COLO829 (cell line): ENCODE results near the gene POU6F1.
"Not testable (repeated sequence)": the region's sequence is repeated elsewhere in the genome, so short reads cannot be mapped to it uniquely, and the experiment has no call there.

Experiments
- DNase-seq: peaks from one replicate; pipeline ENCODE4 v3.0.0; 2012; ENCODE audit warnings: low spot score

POU6F1 gene, protein sequence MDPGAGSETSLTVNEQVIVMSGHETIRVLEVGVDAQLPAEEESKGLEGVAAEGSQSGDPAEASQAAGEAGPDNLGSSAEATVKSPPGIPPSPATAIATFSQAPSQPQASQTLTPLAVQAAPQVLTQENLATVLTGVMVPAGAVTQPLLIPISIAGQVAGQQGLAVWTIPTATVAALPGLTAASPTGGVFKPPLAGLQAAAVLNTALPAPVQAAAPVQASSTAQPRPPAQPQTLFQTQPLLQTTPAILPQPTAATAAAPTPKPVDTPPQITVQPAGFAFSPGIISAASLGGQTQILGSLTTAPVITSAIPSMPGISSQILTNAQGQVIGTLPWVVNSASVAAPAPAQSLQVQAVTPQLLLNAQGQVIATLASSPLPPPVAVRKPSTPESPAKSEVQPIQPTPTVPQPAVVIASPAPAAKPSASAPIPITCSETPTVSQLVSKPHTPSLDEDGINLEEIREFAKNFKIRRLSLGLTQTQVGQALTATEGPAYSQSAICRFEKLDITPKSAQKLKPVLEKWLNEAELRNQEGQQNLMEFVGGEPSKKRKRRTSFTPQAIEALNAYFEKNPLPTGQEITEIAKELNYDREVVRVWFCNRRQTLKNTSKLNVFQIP

GRCh38 chr12:51217968-51218606 is at the start of gene POU6F1:
POU6F1 (minus strand) TSS chr12:51218062; CDS start chr12:51206836, 11,226 bp downstream.
- peak; percentile 88 for DNase-seq

DNA sequence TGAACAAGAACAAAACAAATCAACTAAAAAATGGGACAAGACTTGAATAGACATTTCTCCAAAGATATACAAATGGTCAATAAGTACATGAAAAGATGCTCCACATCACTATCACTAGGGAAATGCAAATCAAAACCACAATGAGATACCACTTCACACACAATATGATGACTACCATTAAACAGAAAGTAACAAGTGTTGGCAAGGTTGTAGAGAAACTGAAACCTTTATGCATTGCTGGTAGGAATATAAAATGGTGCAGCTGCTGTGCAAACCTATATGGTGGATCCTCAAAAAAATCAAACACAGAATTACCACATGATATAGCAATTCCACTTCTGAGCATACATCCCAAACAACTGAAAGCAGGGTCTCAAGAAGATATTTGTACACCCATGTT is 47.2 kb upstream of the POU6F1 start:
- no peak for DNase-seq

DNA sequence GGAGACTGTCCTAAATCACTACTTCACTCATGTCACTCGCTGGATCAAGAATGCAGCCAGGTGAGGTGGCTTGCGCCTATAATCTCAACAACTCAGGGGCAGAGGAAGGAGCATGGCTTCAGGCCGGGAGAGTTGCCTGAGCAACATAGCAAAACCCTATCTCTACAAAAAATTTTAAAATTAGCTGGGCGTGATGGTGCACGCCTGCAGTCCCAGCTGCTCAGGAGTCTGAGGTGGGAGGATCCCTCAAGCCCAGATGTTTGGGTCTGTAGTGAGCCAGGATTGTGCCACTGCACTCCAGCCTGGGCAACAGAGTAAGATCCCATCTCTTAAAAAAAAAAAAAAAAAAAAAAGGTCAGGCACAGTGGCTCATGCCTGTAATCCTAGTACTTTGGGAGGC is 46.4 kb upstream of the POU6F1 start:
- no peak for DNase-seq

GRCh38 chr12:51263341-51263740 is 45.5 kb upstream of the POU6F1 start:
- no peak for DNase-seq

- no peak for DNase-seq
Observed at GRCh38 chr12:51262758-51263177, 44.9 kb upstream of the POU6F1 start.

DNA sequence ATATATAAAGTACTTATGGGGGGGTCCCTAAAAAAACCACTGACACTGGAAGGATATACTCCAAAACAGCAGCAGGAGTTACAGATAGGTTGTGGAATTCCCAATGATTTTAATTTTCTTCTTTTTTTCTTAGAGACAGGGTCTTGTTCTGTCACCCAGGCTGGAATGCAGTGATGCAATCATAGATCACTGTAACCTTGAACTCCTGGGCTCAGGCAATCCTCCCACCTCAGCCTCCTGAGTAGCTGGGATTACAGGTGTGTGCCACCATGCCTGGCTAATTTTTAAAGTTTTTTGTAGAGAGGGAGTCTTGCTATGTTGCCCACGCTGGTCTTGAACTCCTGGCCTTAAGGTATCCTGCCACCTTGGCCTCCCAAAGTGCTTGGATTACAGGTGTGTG is 41.7 kb upstream of the POU6F1 start:
- DNase-seq: not testable (repeated sequence)

- no peak for DNase-seq
Observed at GRCh38 chr12:51254536-51254935, 36.7 kb upstream of the POU6F1 start.

DNA sequence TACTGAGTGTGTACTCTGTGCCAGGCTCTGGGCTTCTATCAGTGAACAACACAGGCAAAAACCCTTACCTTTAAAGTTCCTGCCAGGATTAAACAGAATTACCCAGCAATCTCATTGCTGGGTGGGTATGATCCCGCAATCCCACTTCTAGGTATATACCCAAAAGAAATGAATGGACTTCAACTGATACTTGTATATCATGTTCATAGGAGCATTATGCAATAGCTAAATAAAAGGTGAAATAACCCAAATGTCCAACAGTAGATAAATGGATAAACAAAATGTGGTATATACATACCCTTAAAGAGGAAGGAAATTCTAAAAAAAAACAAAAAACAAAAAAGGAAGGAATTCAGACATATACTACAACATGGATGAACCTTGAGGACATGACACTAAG is 35.4 kb upstream of the POU6F1 start:
- DNase-seq: no peak

- DNase-seq: no peak
Observed at GRCh38 chr12:51247523-51248206, 29.8 kb upstream of the POU6F1 start.

GRCh38 chr12:51246254-51246853 is 28.5 kb upstream of the POU6F1 start:
- DNase-seq: no peak

GRCh38 chr12:51245476-51246253 is 27.8 kb upstream of the POU6F1 start:
- no peak for DNase-seq

DNA sequence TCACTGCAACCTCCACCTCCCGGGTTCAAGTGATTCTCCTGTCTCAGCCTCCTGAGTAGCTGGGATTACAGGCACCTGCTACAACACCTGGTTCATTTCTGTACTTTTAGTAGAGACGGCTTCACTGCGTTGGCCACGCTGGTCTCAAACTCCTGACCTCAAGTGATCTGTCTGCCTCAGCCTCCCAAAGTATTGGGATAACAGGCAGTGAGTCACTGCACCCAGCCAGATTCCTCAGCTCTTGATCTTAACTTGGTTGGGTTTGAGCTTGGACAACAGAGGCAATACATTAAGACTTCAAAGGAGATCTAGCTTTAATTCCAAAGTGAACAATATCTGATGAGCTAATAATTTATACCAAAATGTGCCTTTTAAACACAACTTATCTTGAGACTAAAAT is 26.4 kb upstream of the POU6F1 start:
- DNase-seq: no peak

DNA sequence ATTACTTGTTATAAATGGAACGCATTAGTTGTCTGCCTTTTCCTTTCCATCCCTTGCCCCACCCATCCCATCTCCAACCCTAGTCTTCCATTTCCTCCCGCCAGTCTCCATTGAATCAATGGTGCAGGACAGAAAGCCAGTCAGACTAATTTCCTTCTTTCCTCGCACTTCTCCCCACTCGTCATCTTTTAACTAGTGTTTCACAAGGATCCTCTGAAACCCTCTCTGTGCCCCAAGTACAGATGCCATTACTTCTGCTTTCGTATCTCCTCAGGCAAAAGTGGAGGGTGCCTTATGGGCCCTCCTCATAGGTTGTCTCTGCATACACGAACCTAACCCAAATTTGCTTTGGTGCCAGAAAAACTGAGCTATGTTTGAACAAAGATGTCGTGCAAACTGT is 25.0 kb upstream of the POU6F1 start:
- no peak for DNase-seq

DNA sequence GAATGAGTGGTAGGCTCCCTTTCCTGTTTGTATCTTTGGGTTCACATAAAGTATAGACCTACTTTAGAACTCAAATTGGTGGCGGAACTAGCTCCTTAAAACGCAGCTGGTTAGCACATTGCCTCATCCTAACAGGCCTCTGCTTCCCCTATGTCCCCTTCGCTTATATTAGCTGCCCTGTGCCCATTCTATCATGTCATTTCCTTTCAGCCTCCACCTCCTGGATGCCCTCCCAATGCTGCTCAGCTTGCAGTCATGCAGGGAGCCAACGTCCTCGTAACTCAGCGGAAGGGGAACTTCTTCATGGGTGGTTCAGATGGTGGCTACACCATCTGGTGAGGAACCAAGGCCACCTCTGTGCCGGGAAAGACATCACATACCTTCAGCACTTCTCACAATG is 24.3 kb upstream of the POU6F1 start:
- DNase-seq: no peak

DNA sequence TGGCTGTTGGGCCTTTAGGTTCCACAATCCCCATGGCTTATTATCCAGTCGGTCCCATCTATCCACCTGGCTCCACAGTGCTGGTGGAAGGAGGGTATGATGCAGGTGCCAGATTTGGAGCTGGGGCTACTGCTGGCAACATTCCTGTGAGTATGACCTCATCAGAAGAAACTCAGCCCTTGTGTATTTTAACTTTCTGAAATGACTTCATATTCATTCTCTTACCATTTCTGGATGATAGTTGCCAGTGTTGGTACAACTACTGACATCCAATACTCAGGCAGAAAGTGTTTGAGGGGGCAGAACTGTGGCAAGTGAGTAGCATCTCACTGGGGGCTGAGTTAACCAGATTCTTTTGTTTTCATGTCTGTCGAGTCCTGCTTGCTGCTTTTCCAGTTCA is 23.1 kb upstream of the POU6F1 start:
- no peak for DNase-seq

DNA sequence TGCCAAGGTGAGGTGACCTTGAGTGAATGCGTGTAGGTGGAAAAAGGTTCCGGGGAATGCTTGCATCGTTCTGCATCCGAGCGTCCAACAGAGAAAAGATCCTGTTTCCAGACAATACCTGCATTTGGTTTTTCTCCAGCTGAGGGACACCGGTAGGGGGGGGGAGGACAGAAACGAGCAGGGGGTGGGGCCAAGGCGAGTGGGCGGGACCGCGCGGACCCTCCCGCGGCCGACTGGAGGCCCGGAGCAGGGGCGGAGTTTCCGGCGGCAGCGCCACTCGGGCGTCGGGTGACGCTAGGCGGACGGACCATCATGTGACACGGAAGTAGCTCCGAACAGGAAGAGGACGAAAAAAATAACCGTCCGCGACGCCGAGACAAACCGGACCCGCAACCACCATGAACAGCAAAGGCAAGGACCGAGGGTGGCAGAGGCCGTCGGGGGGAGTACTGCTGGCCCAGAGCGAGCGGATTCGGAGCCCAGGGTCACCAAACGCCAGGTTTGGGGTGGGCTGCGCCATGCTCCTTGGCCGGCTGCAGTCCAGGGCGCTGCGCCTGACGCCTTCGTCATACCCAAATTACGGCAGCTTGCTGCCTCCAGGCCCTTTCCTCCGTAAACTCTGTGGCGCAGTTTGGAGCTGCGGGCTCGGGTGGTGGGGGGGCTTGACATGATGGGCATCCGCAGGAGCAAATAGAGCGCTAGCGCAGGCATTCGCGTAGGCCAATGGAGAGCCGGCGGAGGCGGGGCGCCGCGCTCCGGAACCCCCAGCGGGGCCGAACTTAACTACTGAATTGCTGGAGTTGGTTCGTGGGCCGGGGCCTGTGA is 20.9 kb upstream of the POU6F1 start, which contains the start of gene DAZAP2:
Gene DAZAP2 (plus strand): TSS at position 317 of the 825 bp plus-strand sequence. CDS start 82 bp downstream, at position 399.
- DNase-seq: peak; percentile 93

DNA sequence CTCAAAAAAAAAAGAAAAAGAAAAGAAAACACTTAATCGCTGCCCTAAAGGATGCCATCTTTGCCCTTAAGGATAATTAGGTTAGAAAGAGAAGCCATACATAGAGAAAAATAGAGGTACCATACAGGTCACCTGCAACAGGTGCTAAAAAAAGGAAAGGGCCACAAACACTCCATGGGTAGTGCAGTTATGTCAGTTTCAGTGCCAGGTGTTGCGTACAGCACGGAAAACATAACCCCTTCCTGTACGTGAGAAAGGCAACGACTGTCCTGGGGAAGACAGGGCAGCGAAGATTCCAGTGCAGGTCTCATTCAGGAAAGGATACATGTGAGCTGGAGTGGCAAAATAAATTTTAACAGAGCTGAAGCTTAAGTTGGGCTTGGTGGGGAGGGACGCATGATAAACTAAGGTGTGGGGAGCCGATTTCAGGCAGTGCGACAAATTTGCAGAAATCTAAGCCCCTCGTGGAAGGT is 20.2 kb upstream of the POU6F1 start:
- DNase-seq: no peak

DNA sequence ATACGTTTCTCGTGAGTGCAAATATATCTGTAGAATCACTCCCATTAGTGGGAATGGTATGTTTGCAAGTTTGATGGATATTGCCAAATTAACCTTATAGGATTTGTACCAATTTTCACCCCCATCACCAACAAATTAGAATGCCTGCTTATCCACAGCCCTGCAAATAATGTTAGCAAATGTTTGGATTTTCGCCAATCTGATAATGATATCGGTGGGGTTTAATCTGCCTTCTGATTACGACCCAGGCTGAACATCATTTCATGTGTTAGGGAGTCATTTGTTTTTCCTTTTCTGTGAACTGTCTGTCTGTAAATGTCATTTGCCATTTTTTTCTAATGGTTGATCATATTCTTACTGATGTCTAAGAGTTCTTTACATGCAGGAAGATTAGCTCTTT is 16.7 kb upstream of the POU6F1 start:
- no peak for DNase-seq

GRCh38 chr12:51232642-51233041 is 14.8 kb upstream of the POU6F1 start:
- no peak for DNase-seq

DNA sequence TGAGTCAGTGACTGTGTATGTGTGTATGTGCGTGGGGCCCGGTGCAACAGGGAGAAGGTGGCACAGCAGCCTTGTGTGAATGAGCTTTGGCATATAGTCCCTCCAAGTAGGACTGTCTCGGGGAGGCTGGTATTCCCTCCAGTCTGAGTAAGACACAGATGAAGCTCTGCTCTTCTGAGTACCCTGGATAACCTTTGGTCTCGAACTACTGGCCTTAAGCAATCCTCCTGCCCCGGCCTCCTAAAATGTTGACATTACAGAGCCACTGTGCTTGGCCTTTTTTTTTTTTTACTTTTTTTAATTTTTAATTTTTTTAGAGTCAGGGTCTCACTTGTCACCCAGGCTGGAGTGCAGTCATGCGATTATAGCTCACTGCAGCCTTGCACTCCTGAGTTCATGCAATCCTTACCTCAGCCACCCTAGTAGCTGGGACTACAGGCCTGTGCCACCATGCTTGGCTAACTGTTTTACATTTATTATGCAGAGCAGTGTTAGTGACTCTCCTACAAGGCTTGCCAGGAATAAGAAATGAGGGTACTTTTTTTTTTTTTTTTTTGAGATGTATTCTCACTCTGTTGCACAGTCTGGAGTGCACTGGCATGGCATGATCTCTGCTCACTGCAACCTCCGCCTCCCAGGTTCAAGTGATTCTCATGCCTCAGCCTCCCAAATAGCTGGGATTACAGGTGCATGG is 11.4 kb upstream of the POU6F1 start:
- DNase-seq: no peak
